HL-60 (cell line): ENCODE results near the gene TNFSF15.

Source experiments
- GABPA ChIP-seq: IDR thresholded peaks from 2 replicates; pipeline ENCODE4 v1.6.1; 2012; ENCODE audit warnings: low read depth
- POLR2AphosphoS5 ChIP-seq: IDR thresholded peaks from 2 replicates; pipeline ENCODE4 v1.6.1; 2012; ENCODE audit warnings: low read depth
- SPI1 ChIP-seq: IDR thresholded peaks from 2 replicates; pipeline ENCODE4 v1.6.1; 2012; ENCODE audit warnings: low read depth, mild to moderate bottlenecking, borderline replicate concordance
- TF ChIP-seq, protein P1 (sequence below): IDR thresholded peaks from one replicate; pipeline ENCODE4 v1.5.1; 2011; ENCODE audit warnings: low read length, control low read depth, inconsistent platforms; ENCODE audit not compliant: insufficient read depth

DNA sequence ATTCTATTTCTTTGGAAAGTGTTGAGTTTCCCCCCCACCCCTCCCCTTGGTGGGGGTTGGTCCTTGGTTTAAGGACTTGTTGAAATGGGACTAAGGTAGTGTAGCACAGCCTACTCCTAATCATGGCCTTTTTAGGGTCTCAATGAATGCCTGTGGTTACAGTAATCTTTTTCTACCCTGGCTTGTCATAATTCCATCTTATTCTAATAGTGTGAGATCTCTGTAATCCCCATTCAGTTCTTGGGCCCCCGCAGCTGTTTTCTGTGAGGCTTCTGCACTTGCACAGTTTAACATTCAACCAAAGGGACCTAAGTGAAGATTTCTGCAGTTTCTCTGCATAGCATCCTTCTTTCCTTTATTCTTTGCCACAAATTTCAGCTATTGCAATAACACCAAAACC lies 30.7 kb downstream of the TNFSF15 start:
- TF ChIP-seq SPI1 (no peak), POLR2AphosphoS5 (no peak), GABPA (no peak)
- TF ChIP-seq, protein P1, sequence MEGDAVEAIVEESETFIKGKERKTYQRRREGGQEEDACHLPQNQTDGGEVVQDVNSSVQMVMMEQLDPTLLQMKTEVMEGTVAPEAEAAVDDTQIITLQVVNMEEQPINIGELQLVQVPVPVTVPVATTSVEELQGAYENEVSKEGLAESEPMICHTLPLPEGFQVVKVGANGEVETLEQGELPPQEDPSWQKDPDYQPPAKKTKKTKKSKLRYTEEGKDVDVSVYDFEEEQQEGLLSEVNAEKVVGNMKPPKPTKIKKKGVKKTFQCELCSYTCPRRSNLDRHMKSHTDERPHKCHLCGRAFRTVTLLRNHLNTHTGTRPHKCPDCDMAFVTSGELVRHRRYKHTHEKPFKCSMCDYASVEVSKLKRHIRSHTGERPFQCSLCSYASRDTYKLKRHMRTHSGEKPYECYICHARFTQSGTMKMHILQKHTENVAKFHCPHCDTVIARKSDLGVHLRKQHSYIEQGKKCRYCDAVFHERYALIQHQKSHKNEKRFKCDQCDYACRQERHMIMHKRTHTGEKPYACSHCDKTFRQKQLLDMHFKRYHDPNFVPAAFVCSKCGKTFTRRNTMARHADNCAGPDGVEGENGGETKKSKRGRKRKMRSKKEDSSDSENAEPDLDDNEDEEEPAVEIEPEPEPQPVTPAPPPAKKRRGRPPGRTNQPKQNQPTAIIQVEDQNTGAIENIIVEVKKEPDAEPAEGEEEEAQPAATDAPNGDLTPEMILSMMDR, result no peak
